GM21786 (cell line): ENCODE measurements around the gene PLXNA2.

Experiments
- ATAC-seq: cut with Tn5 transposase; IDR thresholded peaks from one replicate; pipeline ENCODE4 v1.9.1; 2021; ENCODE audit not compliant: unreplicated experiment

PLXNA2 gene

DNA sequence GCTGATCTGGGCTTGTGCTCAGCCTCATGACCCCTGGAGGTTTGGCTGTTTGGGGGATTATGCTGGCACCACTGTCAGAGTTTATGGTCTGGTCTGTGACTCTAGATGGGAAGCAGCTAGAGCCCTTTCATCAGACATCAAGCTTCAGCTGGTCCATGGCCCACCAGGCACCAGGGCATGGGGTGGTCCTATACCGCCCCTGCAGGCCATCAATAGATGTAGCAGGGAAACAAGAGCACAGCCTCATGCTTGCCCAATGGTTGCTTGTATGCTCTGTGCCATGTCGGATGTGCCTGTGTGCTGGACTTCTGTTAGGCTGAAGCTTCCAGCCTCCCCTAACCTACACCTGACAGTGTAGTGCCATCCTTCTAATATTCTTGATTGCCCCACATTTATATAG is 262.2 kb downstream of the PLXNA2 start:
- peak; percentile 53 for ATAC-seq

DNA sequence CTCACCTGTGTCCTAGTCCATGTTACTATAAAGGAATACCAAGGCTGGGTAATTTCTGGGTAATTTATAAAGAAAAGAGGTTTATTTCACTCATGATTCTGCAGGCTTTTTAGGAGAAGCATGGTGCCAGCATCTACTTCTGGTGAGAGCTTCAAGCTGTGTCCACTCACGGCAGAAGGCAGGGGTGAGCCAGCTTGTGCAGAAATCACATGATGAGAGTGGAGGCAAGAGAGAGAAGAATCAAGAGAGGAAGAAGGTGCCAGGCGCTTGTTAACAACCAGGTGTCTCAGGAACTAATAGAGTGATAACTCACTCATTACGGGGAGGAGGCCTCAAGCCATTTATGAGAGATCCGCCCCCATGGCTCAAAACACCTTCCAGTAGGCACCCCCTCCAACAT is 265.7 kb downstream of the PLXNA2 start:
- no peak for ATAC-seq

DNA sequence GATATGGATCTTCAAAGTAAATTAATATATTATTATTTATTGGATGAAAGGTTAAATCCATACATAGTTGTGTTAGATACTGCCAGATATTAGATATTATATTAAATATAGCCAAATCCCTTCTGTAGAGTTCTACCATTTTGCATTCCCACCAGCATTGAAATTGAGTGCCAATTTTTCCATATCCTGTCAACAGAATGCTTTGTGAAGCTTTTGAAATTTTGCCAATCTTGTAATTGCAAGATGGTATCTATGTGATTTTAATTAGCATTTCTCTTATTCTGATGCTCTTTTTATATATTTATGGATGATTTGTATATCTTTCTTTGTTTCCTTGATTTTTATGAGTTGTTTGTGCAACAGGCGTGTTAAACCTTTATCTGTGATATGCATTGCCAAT is 266.3 kb downstream of the PLXNA2 start:
- ATAC-seq: no peak

DNA sequence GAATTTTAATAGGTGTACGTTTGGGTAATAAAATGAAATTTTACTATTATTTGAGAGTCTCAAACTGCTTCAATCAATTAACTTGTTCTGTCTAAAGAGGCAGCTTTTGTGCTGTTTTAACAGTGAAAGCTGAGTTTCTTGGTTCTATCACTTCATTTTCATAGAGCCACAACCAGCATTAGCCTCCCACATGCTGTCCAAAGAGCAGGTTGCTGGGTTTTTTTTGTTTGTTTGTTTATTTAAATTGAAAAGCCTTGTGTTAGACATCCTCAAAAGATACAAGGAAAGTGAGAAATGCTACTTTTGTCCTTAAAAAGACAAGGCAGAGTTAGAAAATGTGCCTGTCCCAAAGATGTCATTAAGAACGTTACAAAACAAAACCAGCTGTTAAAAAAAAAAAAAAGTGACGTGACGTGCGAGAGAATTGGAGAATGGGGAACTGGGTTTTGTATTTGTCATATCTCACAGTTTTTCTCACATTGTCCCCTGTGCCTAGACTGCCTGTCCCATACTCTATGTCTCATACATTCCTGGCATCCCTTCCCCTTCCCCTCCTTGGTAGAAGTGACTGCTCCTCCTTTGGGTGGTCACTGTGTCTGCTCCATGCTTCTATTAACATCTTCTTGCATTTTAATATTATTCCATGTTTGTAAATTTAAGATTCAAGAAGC is 270.2 kb downstream of the PLXNA2 start:
- ATAC-seq: no peak

GRCh38 chr1:207972337-207972736 is 271.8 kb downstream of the PLXNA2 start:
- no peak for ATAC-seq
